Keratinocyte (primary cell): Measurements from ENCODE around the gene PAM16. TPM values are rescaled to one million over a fixed set of nuclear protein-coding genes. Genes with fewer than 3 reads are reported as not detected.

Experiments
- DNase-seq: peaks from one replicate; pipeline ENCODE4 v3.0.0-alpha.2; 2011; ENCODE audit warnings: low read depth, missing footprints, low spot score
- FAIRE-seq: peaks from 2 replicates; lab custom pipeline; 2011; peaks lifted over from hg19 to GRCh38; lab: Jason Lieb, UNC
- H2AFZ ChIP-seq: 2 replicates; pipeline ENCODE4 v1.6.0; 2012; ENCODE audit warnings: low read length, control low read depth, inconsistent platforms; ENCODE audit not compliant: control insufficient read depth
- H3K27ac ChIP-seq: 2 replicates; pipeline ENCODE4 v1.5.1; 2011; ENCODE audit warnings: low read length; ENCODE audit not compliant: control insufficient read depth, insufficient read depth
- H3K27me3 ChIP-seq: 3 replicates; pipeline ENCODE4 v1.6.0; 2011; ENCODE audit warnings: low read length; ENCODE audit not compliant: control insufficient read depth, insufficient read depth; ENCODE audit errors: extremely low read depth
- H3K36me3 ChIP-seq, 2 experiments: 2 replicates in 1 of 2; 3 replicates in 1 of 2; pipeline ENCODE4 v1.5.1; 2011; ENCODE audit warnings: low read length in 2 of 2, mild to moderate bottlenecking in 1 of 2; ENCODE audit not compliant: control insufficient read depth in 2 of 2, insufficient read depth in 2 of 2; ENCODE audit errors: extremely low read depth in 1 of 2
- H3K4me1 ChIP-seq: 3 replicates; pipeline ENCODE4 v1.5.1; 2011; ENCODE audit warnings: low read length; ENCODE audit not compliant: control insufficient read depth, insufficient read depth; ENCODE audit errors: extremely low read depth
- H3K4me2 ChIP-seq: 3 replicates; pipeline ENCODE4 v1.6.0; 2011; ENCODE audit warnings: low read depth, low read length; ENCODE audit not compliant: control insufficient read depth, insufficient read depth; ENCODE audit errors: extremely low read depth
- H3K4me3 ChIP-seq, 3 experiments: fragments of 200-600 bp in 1 of 3; sonication (generic) in 1 of 3; 2 replicates in 2 of 3; 3 replicates in 1 of 3; pipeline ENCODE4 v1.5.1; 2011 to 2016; ENCODE audit warnings: low read length in 3 of 3, mild to moderate bottlenecking in 3 of 3, control low read depth in 2 of 3, inconsistent platforms in 1 of 3, low read depth in 1 of 3, mixed read lengths in 1 of 3, mixed run types in 1 of 3, moderate library complexity in 1 of 3; ENCODE audit not compliant: control insufficient read depth in 2 of 3, insufficient read depth in 2 of 3; ENCODE audit errors: extremely low read depth in 1 of 3
- H3K79me2 ChIP-seq: 2 replicates; pipeline ENCODE4 v1.6.0; 2012; ENCODE audit warnings: low read length; ENCODE audit not compliant: control insufficient read depth, insufficient read depth
- H3K9ac ChIP-seq: 3 replicates; pipeline ENCODE4 v1.6.0; 2011; ENCODE audit warnings: low read length; ENCODE audit not compliant: control insufficient read depth, insufficient read depth; ENCODE audit errors: extremely low read depth
- H3K9me1 ChIP-seq: 3 replicates; pipeline ENCODE4 v1.6.0; 2011; ENCODE audit warnings: low read length; ENCODE audit not compliant: control insufficient read depth, insufficient read depth; ENCODE audit errors: extremely low read depth
- H3K9me3 ChIP-seq: 2 replicates; pipeline ENCODE4 v1.5.1; 2012; ENCODE audit warnings: low read depth, low read length; ENCODE audit not compliant: control insufficient read depth
- H4K20me1 ChIP-seq: 3 replicates; pipeline ENCODE4 v1.6.0; 2011; ENCODE audit warnings: low read length; ENCODE audit not compliant: control insufficient read depth, insufficient read depth; ENCODE audit errors: extremely low read depth
- CTCF ChIP-seq, 3 experiments: IDR thresholded peaks in 1 of 3; conservative IDR thresholded peaks in 1 of 3; optimal IDR thresholded peaks in 1 of 3; 2 replicates in 2 of 3; 3 replicates in 1 of 3; pipeline versions ENCODE3 to v1.5.1; 2011; ENCODE audit warnings: low read length in 3 of 3, mild to moderate bottlenecking in 3 of 3, moderate library complexity in 2 of 3, control low read depth in 1 of 3, inconsistent platforms in 1 of 3; ENCODE audit not compliant: insufficient read depth in 2 of 3; ENCODE audit errors: extremely low read depth in 1 of 3
- EZH2 ChIP-seq: IDR thresholded peaks from one replicate; pipeline ENCODE4 v1.6.1; 2012; ENCODE audit warnings: inconsistent platforms, mild to moderate bottlenecking, low read length, moderate library complexity
- dilution Hi-C: fragments of 300-500 bp; cut with MboI; formaldehyde crosslinking; loops from one replicate; pipeline ENCODE4 v1.7.0; 2020; ENCODE audit warnings: low sequenced_read_pairs; ENCODE audit not compliant: extremely low pct_ligation_motif_present
- polyA plus RNA-seq, 5 experiments: library from polyadenylated mRNA; depleted of rRNA in 3 of 5; stranded (reverse) in 3 of 5; stranded (forward) in 1 of 5; unstranded in 1 of 5; fragments of >200 nt; gene quantifications; 1 replicate in 1 of 5; 2 replicates in 3 of 5; 3 replicates in 1 of 5; pipeline versions ENCODE4 v1.2.1 to v1.2.3, GENCODE V29; 2011 to 2012; ENCODE audit warnings: missing spikeins in 2 of 5, low read depth in 1 of 5, low replicate concordance in 1 of 5

The PAM16 gene
- polyA plus RNA-seq, 1 donor (not counting 4 experiments of a cell fraction or from before 2014, with no cell fraction given), result 32.7 TPM

- H3K4me1 ChIP-seq, result peaks cover 36% of the 10 kb centered on the region
- H4K20me1 ChIP-seq, result peaks cover 7% of the 10 kb centered on the region
- H3K79me2 ChIP-seq, result peaks cover 47% of the 10 kb centered on the region
- dilution Hi-C loops, result no loop called here
- no peak for TF ChIP-seq CTCF (optimal IDR thresholded peaks at IDR 0.05 in 1 of 3, IDR thresholded peaks at IDR 0.05 in 1 of 3, conservative IDR thresholded peaks at IDR 0.05 in 1 of 3; ENCODE audit: extremely low read depth in 1 of 3, insufficient read depth in 2 of 3, low read length in 3 of 3)
- TF ChIP-seq EZH2, result no peak
- DNase-seq, result no peak
- FAIRE-seq, result no peak
- peak overlapping the region; percentile 47 to 86 (median 63) for H3K4me3 ChIP-seq
- H2AFZ ChIP-seq, result no peak overlapping the region
- peaks cover 7% of the 10 kb centered on the region for H3K27me3 ChIP-seq
- H3K27ac ChIP-seq, result no peak overlapping the region
- H3K9me1 ChIP-seq, result peaks cover 2% of the 10 kb centered on the region
- no peaks in the 10 kb centered on the region for H3K9me3 ChIP-seq
- peak overlapping the region; percentile 80 for H3K4me2 ChIP-seq
- no peaks in the 10 kb centered on the region for H3K36me3 ChIP-seq
- H3K9ac ChIP-seq, result peak overlapping the region; percentile 61
Observed at GRCh38 chr16:4316864-4317531, 34.1 kb downstream of the PAM16 start.

GRCh38 chr16:4316108-4316863 lies 34.8 kb downstream of the PAM16 start:
- no peak for FAIRE-seq
- dilution Hi-C loops, result no loop called here
- H3K79me2 ChIP-seq, result peaks cover 42% of the 10 kb centered on the region

More at GRCh38 chr16:4316108-4316863, 34.8 kb downstream of the PAM16 start:
- peaks cover 6% of the 10 kb centered on the region for H4K20me1 ChIP-seq
- H3K9me3 ChIP-seq, result no peaks in the 10 kb centered on the region
- peaks cover 2% of the 10 kb centered on the region for H3K9me1 ChIP-seq
- H2AFZ ChIP-seq, result no peak overlapping the region
- H3K4me1 ChIP-seq, result peaks cover 36% of the 10 kb centered on the region
- peak overlapping the region; percentile 47 to 86 (median 63) for H3K4me3 ChIP-seq
- no peak for DNase-seq
- H3K9ac ChIP-seq, result peak overlapping the region; percentile 61
- H3K27ac ChIP-seq, result no peak overlapping the region
- peak overlapping the region; percentile 80 for H3K4me2 ChIP-seq
- H3K27me3 ChIP-seq, result peaks cover 7% of the 10 kb centered on the region
- no peaks in the 10 kb centered on the region for H3K36me3 ChIP-seq
- TF ChIP-seq CTCF (optimal IDR thresholded peaks at IDR 0.05 in 1 of 3, IDR thresholded peaks at IDR 0.05 in 1 of 3, conservative IDR thresholded peaks at IDR 0.05 in 1 of 3; ENCODE audit: extremely low read depth in 1 of 3, insufficient read depth in 2 of 3, low read length in 3 of 3), result no peak
- no peak for TF ChIP-seq EZH2
